GM12865 (cell line): ENCODE results near the gene RFTN1.

Experiments
- DNase-seq: peaks from one replicate; pipeline ENCODE4 v3.0.0; 2010; ENCODE audit warnings: low read depth
- H3K4me3 ChIP-seq: 2 replicates; pipeline ENCODE4 v1.5.1; 2011; ENCODE audit warnings: mild to moderate bottlenecking, low read depth, low read length, control low read depth
- TF ChIP-seq, protein P1 (sequence below): IDR thresholded peaks from 2 replicates; pipeline ENCODE4 v1.5.1; 2011; ENCODE audit warnings: low read length, control low read depth, low read depth, inconsistent platforms; ENCODE audit not compliant: insufficient read depth; ENCODE audit errors: missing control alignments

The RFTN1 gene

DNA sequence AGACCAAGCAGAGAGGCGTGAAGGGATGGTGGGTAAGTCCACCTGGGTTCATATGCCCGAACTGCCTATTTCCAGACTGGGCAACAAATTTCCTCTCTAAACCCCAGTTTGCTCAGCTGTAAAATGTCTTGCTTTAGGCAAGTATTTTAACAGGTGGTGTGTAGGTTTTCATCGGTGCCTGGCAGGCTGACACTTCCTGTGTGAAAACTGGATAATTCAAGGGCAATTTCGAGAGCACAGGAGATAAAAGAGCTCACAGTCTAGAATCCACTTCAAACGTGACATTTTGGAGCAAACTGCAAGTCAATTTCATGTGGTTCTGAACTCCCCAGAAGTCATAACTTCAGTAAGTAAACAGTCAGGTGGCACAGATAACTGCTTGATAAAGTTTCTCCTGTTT lies 136.3 kb downstream of the RFTN1 start:
- H3K4me3 ChIP-seq, result no peak overlapping the region
- TF ChIP-seq, protein P1, sequence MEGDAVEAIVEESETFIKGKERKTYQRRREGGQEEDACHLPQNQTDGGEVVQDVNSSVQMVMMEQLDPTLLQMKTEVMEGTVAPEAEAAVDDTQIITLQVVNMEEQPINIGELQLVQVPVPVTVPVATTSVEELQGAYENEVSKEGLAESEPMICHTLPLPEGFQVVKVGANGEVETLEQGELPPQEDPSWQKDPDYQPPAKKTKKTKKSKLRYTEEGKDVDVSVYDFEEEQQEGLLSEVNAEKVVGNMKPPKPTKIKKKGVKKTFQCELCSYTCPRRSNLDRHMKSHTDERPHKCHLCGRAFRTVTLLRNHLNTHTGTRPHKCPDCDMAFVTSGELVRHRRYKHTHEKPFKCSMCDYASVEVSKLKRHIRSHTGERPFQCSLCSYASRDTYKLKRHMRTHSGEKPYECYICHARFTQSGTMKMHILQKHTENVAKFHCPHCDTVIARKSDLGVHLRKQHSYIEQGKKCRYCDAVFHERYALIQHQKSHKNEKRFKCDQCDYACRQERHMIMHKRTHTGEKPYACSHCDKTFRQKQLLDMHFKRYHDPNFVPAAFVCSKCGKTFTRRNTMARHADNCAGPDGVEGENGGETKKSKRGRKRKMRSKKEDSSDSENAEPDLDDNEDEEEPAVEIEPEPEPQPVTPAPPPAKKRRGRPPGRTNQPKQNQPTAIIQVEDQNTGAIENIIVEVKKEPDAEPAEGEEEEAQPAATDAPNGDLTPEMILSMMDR, result no peak
- peak; percentile 74 for DNase-seq

DNA sequence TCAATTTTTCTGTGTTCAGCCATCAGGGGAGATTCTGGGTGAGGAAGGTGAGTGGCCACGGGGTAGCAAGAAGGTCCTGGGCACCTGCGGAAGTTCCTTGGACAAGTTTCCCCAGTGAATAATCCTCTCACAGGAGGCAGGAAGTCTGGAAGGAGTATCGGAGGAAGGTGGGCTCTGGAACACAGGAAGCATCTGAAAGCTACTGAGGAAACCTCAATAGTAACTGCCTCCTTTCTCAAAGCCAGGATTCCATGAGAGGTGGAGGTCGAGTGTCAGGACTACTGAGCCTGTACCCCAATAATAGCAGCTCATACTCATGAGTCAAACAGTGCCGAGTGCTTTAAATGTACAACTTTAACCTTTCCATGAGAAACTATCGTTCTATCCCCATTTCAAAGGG lies 137.6 kb downstream of the RFTN1 start:
- TF ChIP-seq, protein P1, result no peak
- no peak for DNase-seq
- no peak overlapping the region for H3K4me3 ChIP-seq

DNA sequence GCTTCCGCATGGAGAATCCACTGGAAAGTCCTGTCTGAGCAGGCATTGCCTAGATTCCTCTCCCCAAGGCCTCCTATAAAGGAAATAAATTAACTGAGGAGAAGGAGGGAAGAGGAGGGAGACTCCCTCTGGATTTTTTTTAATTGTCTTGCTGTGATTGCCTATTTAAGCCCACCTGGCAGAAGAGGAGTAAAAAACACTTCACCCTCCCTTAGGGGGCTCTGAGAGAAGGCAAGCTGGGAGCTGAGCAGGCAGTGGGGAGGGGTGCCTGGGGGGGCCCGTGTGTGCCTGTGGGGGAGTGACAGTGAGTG lies 138.6 kb downstream of the RFTN1 start:
- TF ChIP-seq, protein P1, result no peak
- no peak overlapping the region for H3K4me3 ChIP-seq
- no peak for DNase-seq

DNA sequence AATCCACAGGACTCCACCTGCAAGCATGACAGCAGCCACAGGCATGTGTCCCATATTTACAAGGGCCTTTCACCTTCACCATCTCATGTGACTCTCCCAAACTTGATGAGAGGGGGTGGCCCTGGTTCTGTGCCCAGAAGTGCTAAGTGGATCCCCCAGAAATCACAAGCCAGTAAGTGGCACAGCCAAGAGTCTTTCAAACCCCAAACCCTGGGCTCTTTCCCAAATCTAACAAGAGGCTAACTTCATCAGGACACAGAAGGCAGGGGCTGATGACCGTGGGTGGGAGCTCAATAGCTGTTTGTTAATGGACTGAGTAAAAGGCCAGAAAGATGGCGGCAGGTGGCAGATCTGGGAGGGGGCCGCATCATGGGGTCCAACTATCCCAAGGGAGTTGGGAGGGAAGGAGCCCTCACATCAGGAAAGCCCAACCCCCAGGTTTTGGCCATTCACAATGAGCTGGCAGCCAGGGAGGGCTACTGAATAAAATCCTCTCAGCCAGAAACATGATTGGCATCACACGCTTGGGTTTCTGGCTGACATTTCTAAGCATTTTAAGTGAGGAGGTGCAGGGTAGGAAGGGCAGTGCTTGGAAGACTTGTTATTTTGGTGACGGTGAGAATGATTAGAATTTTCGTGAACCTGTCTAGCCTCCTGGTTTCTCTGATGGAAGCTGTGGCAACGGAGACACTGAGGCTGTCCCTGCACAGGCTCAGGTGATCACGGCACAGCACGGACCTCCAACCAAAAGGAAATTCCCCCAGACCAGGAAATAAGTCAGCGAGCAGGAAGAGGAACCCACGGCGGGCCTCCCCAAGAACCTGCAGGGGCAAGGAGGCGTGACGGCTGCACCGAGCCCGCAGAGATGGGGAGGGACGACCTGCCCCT lies 139.2 kb downstream of the RFTN1 start:
- H3K4me3 ChIP-seq, result no peak overlapping the region
- DNase-seq, result peak; percentile 81
- TF ChIP-seq, protein P1, result no peak

DNA sequence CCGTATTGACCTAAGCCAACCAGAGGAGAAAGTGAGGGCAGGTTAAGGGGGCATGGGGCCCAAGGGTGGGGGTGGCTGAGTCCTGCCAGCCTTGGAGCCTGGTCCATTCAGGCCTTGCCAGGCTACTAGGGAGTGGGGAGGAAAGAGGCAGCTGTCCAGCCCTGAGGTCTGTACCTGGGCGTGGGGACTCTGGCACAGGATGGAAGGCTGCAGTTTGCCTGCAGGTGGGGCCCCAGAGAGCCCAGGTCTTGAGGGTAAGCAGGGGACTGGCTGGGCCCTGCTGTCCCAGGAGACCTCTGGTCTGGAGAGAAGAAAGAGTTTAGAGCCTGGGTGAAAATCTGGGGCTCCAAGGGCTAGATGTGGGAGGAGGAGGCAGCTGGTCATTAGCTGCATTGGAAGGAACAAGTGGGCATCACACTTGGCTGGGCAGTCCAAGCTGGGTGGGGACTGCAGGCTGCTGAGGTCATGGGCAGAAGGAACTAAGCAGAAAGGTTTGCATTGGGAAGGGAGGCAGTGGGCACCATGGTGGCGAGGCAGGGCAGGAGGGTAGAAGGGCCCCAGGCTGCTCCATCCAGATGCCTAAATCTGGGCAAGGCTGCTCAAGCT lies 140.1 kb downstream of the RFTN1 start:
- TF ChIP-seq, protein P1, result no peak
- H3K4me3 ChIP-seq, result no peak overlapping the region
- DNase-seq, result peak; percentile 34

DNA sequence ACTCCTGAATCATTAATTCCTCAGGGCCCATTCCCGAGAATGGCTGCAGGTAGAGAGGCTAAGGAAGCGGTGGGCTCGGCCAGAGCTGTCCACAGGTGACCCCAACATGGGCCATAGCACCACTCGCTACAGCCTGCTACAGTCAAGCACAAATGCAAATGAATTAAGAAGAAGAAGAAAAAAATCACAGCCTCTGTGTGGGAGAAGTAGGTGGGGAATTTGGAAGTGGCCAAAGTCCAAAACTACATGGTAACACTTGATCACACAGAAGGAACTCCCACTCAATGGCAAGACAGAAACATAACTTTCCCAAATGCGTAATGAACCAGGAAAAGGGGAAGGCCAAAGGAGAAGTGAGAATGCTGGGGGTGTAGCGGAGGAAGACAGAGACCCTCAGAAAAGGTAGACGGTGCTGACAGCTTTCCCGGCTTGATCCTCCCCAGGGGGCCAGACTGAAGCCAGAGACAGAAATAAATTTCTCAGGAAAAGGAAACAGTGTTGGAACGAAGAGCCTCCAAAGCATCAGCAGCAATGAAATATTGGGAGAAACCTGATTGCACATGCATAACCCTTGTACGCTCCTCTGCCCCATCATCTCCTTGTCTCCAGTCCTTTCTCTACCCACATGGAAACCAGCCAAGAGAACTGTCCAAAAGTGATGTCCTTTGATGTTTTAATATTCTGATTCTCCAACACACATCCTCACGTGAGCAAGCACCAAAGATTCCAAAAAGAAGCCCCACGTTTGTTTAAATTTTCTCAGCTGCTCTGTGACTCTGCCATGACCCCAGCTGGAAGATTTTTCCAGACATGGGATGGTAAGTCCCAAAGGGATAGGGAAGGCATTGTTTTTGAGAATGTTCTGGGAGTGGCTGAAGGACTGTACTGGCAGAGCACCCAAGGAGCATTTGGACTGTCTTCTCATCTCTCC lies 140.9 kb downstream of the RFTN1 start:
- DNase-seq, result peak; percentile 48
- TF ChIP-seq, protein P1, result no peak
- no peak overlapping the region for H3K4me3 ChIP-seq
